Suprapubic skin (tissue), 4 donors: ENCODE results near the gene HPSE2.

ENCODE experiments used
- EP300 ChIP-seq: sonication (generic); formaldehyde crosslinking; IDR thresholded peaks from one replicate; pipeline ENCODE4 v1.6.1; 2017; ENCODE audit warnings: antibody characterized with exemption
- POLR2A ChIP-seq, 2 donors: fragments of 450-650 bp; IDR thresholded peaks; one replicate each; pipeline ENCODE4 v1.6.1; 2017; ENCODE audit warnings: antibody characterized with exemption in 2 of 2, mild to moderate bottlenecking in 2 of 2, moderate library complexity in 2 of 2
- POLR2AphosphoS5 ChIP-seq, 3 donors: sonication (generic); formaldehyde crosslinking; IDR thresholded peaks; one replicate each; pipeline ENCODE4 v1.6.1; 2017; ENCODE audit warnings: antibody characterized with exemption in 3 of 3
- TF ChIP-seq, protein P1 (sequence below), 2 donors: fragments of 200-600 bp in 1 of 2; fragments of 450-650 bp in 1 of 2; sonication (generic) in 1 of 2; IDR thresholded peaks; one replicate each; pipeline ENCODE4 v1.5.1; 2016 to 2019; ENCODE audit warnings: antibody characterized with exemption in 2 of 2, mild to moderate bottlenecking in 1 of 2, moderate library complexity in 1 of 2

GRCh38 chr10:98953251-98953650 is 282.4 kb downstream of the HPSE2 start:
- TF ChIP-seq, protein P1, sequence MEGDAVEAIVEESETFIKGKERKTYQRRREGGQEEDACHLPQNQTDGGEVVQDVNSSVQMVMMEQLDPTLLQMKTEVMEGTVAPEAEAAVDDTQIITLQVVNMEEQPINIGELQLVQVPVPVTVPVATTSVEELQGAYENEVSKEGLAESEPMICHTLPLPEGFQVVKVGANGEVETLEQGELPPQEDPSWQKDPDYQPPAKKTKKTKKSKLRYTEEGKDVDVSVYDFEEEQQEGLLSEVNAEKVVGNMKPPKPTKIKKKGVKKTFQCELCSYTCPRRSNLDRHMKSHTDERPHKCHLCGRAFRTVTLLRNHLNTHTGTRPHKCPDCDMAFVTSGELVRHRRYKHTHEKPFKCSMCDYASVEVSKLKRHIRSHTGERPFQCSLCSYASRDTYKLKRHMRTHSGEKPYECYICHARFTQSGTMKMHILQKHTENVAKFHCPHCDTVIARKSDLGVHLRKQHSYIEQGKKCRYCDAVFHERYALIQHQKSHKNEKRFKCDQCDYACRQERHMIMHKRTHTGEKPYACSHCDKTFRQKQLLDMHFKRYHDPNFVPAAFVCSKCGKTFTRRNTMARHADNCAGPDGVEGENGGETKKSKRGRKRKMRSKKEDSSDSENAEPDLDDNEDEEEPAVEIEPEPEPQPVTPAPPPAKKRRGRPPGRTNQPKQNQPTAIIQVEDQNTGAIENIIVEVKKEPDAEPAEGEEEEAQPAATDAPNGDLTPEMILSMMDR (IDR thresholded peaks at IDR 0.05), result no peak
- TF ChIP-seq EP300 (no peak), POLR2A (IDR thresholded peaks at IDR 0.05) (no peak), POLR2AphosphoS5 (IDR thresholded peaks at IDR 0.05) (no peak)
